HG02571 (cell line): ENCODE results near the gene CHST12.

Experiments used
- ATAC-seq: cut with Tn5 transposase; IDR thresholded peaks from one replicate; pipeline ENCODE4 v1.9.1; 2021; ENCODE audit warnings: mild to moderate bottlenecking, moderate library complexity; ENCODE audit not compliant: unreplicated experiment

CHST12 gene

DNA sequence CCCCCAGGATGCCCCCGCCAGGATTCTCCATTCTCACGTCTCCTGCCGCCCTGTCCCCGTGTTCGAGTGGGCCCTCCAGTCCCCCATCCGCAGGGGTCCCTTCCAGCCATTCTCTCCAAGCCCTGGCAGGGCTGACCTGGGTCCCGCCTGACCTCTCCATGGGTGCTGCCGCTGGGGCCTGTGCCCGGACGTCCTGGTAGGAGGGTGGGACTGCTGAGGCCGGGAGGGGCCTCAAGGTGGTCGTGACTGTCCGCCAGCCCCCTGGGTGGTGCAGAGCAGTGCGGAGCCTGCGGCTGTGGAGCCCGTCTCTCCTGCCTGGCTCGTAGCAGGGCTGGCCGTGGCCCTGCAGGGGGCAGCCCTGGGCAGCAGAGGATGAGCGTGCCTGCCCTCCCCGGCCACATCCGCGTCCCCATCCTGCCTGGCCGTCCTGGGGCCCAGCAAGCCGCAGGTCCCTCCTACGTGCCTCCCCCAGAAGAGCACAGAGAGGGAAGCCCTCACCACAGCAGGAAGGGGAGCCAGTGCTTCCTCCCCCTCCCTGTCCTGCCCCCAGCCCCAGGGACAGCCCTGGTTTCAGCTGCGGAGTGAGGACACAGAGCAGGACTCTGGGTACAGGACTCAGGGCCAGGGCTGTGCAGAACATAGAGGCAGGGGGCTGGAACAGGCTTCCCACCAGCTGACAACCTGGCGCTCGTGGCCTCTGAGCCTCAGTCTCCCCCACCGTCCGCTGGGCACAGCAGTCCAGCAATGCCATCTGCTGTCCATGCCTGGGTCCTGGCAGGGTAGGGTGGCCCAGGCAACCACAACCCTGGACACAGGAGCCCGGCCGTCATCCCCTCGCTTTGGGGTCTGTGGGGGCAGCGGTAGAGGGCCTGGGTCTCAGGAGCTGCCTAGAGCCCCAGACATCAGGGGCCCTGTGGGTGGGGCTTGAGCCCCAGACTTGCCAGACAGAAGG is 74.3 kb downstream of the CHST12 start:
- ATAC-seq: no peak

GRCh38 chr7:2478399-2478785 is 75.0 kb downstream of the CHST12 start:
- ATAC-seq: no peak

- no peak for ATAC-seq
Observed at GRCh38 chr7:2478800-2479199, 75.4 kb downstream of the CHST12 start.

- no peak for ATAC-seq
Observed at GRCh38 chr7:2479276-2480069, 76.1 kb downstream of the CHST12 start.

- no peak for ATAC-seq
Observed at GRCh38 chr7:2480070-2480408, 76.6 kb downstream of the CHST12 start.

GRCh38 chr7:2481195-2481594 is 77.8 kb downstream of the CHST12 start:
- ATAC-seq: no peak

- ATAC-seq: no peak
Observed at GRCh38 chr7:2482725-2483451, 79.5 kb downstream of the CHST12 start.

DNA sequence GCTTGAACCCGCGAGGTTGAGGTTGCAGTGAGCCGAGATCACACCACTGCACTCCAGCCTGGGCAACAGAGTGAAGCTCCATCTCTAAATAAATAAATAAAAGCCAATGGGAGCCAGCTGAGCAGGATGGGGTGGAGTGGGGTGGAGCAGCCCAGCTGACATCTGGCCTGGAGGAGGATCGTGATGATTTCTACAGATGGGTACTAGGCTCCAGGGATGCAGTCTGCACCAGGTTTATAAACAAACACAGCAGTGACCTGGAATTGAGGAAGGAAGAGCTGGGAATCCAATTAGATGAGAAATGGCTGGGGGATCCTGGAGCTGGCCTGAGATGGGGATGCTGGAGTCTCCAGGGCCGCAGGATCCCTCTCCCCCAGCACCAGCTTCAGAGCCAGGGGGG is 80.1 kb downstream of the CHST12 start:
- ATAC-seq: no peak

GRCh38 chr7:2484868-2485267 is 81.5 kb downstream of the CHST12 start:
- ATAC-seq: no peak

- no peak for ATAC-seq
Observed at GRCh38 chr7:2487586-2488271, 84.3 kb downstream of the CHST12 start.

GRCh38 chr7:2488272-2488645 is 84.8 kb downstream of the CHST12 start:
- ATAC-seq: no peak

- no peak for ATAC-seq
Observed at GRCh38 chr7:2488681-2489080, 85.3 kb downstream of the CHST12 start.

GRCh38 chr7:2490181-2490651 is 86.8 kb downstream of the CHST12 start:
- ATAC-seq: no peak

DNA sequence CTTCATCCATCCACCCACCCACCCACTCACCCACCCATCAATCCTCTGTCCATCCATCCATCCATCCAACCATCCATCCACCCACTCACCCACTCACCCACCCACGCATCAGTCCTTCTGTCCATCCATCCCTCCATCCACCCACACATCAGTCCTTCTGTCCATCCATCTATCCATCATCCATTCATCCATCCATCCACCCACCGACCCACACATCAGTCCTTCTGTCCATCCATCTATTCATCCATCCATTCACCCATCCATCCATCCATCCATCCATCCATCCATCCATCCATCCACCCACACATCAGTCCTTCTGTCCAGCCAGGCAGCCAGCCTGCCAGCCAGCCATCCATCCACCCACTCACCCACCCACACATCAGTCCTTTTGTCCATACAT is 88.6 kb downstream of the CHST12 start:
- no peak for ATAC-seq

- no peak for ATAC-seq
Observed at GRCh38 chr7:2493205-2494164, 90.1 kb downstream of the CHST12 start.

- ATAC-seq: no peak
Observed at GRCh38 chr7:2494191-2495130, 91.0 kb downstream of the CHST12 start.

DNA sequence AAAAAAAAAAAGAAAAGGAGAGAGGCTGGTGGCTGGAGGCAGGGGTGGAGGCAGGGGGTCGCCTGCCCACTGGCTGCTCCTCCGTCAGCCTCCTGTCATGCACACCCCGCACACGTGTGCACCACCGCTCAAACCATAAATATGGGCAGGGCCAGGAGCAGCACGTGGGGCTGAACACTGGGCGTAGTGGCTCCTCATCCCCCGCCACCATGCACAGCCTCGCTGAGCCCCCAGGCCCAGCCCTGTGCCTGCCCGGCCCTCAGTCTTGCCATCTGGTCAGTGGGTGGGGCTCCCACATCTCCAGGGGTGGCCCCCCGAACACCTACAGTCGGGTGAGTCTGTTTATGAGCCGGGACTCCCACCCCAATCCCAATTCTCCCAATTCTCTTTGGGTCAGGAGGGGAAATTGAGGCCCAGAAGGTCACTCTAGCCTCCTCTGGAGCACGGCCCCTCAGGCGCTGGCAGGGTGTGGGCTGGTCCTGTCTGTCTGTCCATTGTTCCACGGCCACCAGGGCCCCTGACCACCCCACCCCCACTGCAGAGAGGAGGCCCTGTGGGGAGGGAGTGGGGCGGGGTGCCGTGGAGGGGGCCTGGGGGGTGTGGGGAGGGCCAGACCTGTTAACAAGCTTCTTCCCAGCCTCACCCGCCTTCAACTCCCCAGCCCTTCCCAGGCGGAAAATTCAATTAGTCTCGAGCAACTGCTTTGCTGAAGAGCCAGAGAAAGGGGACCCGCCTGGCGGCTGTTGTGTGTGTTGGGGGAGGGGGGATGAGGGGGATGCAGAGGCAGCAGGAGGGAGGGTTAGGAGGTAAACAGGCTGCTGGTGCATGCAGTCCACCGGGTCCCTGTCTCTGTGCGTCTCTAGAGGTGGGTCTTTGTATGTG is 92.2 kb downstream of the CHST12 start:
- no peak for ATAC-seq

GRCh38 chr7:2496375-2496774 is 93.0 kb downstream of the CHST12 start:
- no peak for ATAC-seq
